ES-I3 (cell line): Measurements from ENCODE around the gene ADAMTS14.

Source experiments
- H3K36me3 ChIP-seq: 2 replicates; pipeline ENCODE4 v1.6.1; 2013; ENCODE audit warnings: mild to moderate bottlenecking, low read length, control low read depth, moderate library complexity; ENCODE audit not compliant: insufficient read depth
- H3K4me1 ChIP-seq: 2 replicates; pipeline ENCODE4 v1.6.1; 2013; ENCODE audit warnings: mild to moderate bottlenecking, control low read depth, low read length; ENCODE audit not compliant: insufficient read depth
- H3K9ac ChIP-seq: 2 replicates; pipeline ENCODE4 v1.6.1; 2013; ENCODE audit warnings: low read depth, mild to moderate bottlenecking, low read length, moderate library complexity
- H3K9me3 ChIP-seq: 2 replicates; pipeline ENCODE4 v1.6.1; 2013; ENCODE audit warnings: mild to moderate bottlenecking, low read length, moderate library complexity; ENCODE audit not compliant: control insufficient read depth, insufficient read depth

Gene ADAMTS14

GRCh38 chr10:70771311-70772194, 99.2 kb downstream of the ADAMTS14 start:
- Histone ChIP-seq H3K36me3 (no peaks in the 10 kb centered on the region), H3K9ac (no peak overlapping the region), H3K4me1 (no peaks in the 10 kb centered on the region), H3K9me3 (no peaks in the 10 kb centered on the region)

- H3K4me1 ChIP-seq = no peaks in the 10 kb centered on the region
- H3K9ac ChIP-seq = no peak overlapping the region
- H3K36me3 ChIP-seq = no peaks in the 10 kb centered on the region
- H3K9me3 ChIP-seq = no peaks in the 10 kb centered on the region
These were observed 100.3 kb downstream of the ADAMTS14 start for GRCh38 chr10:70772627-70773026.

GRCh38 chr10:70773461-70773860, 101.2 kb downstream of the ADAMTS14 start:
- H3K9me3 ChIP-seq = no peaks in the 10 kb centered on the region
- no peaks in the 10 kb centered on the region for H3K36me3 ChIP-seq
- no peak overlapping the region for H3K9ac ChIP-seq
- no peaks in the 10 kb centered on the region for H3K4me1 ChIP-seq

- no peak overlapping the region for H3K9ac ChIP-seq
- no peaks in the 10 kb centered on the region for H3K4me1 ChIP-seq
- no peaks in the 10 kb centered on the region for H3K9me3 ChIP-seq
- no peaks in the 10 kb centered on the region for H3K36me3 ChIP-seq
These were observed 101.9 kb downstream of the ADAMTS14 start for GRCh38 chr10:70773965-70774809.

- H3K9ac ChIP-seq = no peak overlapping the region
These were observed 102.7 kb downstream of the ADAMTS14 start for GRCh38 chr10:70774810-70775678.

GRCh38 chr10:70775679-70776454, 103.6 kb downstream of the ADAMTS14 start:
- Histone ChIP-seq H3K9ac (no peak overlapping the region), H3K36me3 (no peaks in the 10 kb centered on the region), H3K9me3 (no peaks in the 10 kb centered on the region), H3K4me1 (no peaks in the 10 kb centered on the region)

More at GRCh38 chr10:70774810-70775678, 102.7 kb downstream of the ADAMTS14 start:
- Histone ChIP-seq H3K4me1 (no peaks in the 10 kb centered on the region), H3K36me3 (no peaks in the 10 kb centered on the region), H3K9me3 (no peaks in the 10 kb centered on the region)

- Histone ChIP-seq H3K9me3 (no peaks in the 10 kb centered on the region), H3K9ac (no peak overlapping the region), H3K36me3 (no peaks in the 10 kb centered on the region), H3K4me1 (no peaks in the 10 kb centered on the region)
These were observed 104.2 kb downstream of the ADAMTS14 start for GRCh38 chr10:70776455-70777005.

- no peak overlapping the region for H3K9ac ChIP-seq
- H3K9me3 ChIP-seq = no peaks in the 10 kb centered on the region
- no peaks in the 10 kb centered on the region for H3K36me3 ChIP-seq
- no peaks in the 10 kb centered on the region for H3K4me1 ChIP-seq
These were observed 105.0 kb downstream of the ADAMTS14 start for GRCh38 chr10:70777063-70777875.

- no peak overlapping the region for H3K9ac ChIP-seq
- H3K9me3 ChIP-seq = no peaks in the 10 kb centered on the region
- H3K36me3 ChIP-seq = no peaks in the 10 kb centered on the region
- no peaks in the 10 kb centered on the region for H3K4me1 ChIP-seq
These were observed 106.1 kb downstream of the ADAMTS14 start for GRCh38 chr10:70778267-70778924.

GRCh38 chr10:70779088-70779487, 106.8 kb downstream of the ADAMTS14 start:
- Histone ChIP-seq H3K9me3 (no peaks in the 10 kb centered on the region), H3K9ac (no peak overlapping the region), H3K4me1 (no peaks in the 10 kb centered on the region), H3K36me3 (no peaks in the 10 kb centered on the region)

- no peaks in the 10 kb centered on the region for H3K9me3 ChIP-seq
- no peaks in the 10 kb centered on the region for H3K36me3 ChIP-seq
- no peaks in the 10 kb centered on the region for H3K4me1 ChIP-seq
- no peak overlapping the region for H3K9ac ChIP-seq
These were observed 107.4 kb downstream of the ADAMTS14 start for GRCh38 chr10:70779511-70780369.

- Histone ChIP-seq H3K9me3 (no peaks in the 10 kb centered on the region), H3K36me3 (no peaks in the 10 kb centered on the region), H3K4me1 (no peaks in the 10 kb centered on the region), H3K9ac (no peak overlapping the region)
These were observed 108.1 kb downstream of the ADAMTS14 start for GRCh38 chr10:70780370-70780760.
